Testis (tissue), 2 donors: ENCODE data around the gene VPS37C.

ENCODE experiments used
- CTCF ChIP-seq, 3 experiments: fragments of 450-650 bp in 2 of 3; fragments of 200-600 bp in 1 of 3; sonication (generic) in 1 of 3; IDR thresholded peaks; one replicate each; pipeline ENCODE4 v1.5.1; 2016 to 2019; ENCODE audit warnings: antibody characterized with exemption in 3 of 3, mild to moderate bottlenecking in 2 of 3, moderate library complexity in 1 of 3
- POLR2A ChIP-seq: fragments of 450-650 bp; IDR thresholded peaks from one replicate; pipeline ENCODE4 v1.6.1; 2017; ENCODE audit warnings: antibody characterized with exemption, mild to moderate bottlenecking, moderate library complexity

- TF ChIP-seq CTCF (IDR thresholded peaks at IDR 0.05) (no peak), POLR2A (no peak)
These were observed 1.8 kb upstream of the VPS37C start for GRCh38 chr11:61163021-61163420.
